Measurements from ENCODE around the gene TBC1D19.
"Not testable (repeated sequence)": the region's sequence is repeated elsewhere in the genome, so short reads cannot be mapped to it uniquely, and the experiment has no call there.

TBC1D19 gene

DNA sequence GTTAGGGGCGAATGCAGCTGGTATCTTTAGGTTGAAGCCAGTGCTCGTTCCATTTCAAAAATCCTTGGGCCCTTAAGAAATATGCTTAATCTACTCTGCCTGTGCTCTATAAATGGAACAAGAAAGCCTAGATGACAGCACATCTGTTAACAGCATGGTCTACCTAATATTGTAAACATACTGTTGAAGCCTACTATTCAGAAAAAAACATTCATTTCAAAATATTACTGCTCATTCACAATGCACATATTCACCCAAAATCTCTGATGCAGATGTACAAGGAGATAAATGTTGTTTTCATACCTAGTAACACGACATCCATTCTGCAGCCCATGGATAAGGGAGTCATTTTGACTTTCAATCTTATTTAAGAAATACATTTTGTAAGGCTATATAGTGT, 106.6 kb downstream of the TBC1D19 start:
- no peak for DNase-seq

DNA sequence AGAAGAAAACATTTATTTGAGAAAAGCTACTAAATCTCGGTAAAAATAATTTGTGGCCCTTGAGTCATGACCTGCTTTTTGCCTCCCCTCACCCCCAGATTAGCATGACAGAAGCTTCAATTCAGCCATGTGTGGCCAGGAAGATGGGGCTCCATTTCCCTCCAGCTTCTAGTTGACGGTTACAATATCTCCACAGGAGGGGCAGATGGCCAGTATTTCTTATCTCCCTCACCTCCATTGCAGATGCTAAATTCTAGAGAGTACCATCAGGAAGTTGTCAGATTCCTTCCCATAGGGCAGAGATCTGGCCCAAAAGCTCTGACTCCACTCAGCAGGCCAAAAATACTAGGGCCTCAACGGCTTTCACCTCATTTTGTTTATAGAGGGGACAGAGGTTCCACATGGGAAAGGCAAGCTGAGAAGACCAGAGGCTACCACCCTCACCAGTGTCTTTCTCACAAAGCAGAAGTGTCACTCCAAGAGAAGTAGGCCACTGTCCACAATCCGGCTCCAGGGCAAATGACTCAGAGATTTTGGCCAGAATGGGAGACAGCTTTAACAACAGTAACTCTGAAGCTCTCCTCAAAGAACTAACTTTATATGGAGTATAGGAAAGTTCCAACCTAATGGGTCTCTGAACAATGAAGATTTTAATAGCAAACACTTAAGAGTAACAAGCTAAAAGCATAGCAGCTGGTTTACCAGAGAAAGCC, 108.3 kb downstream of the TBC1D19 start:
- no peak for DNase-seq

DNA sequence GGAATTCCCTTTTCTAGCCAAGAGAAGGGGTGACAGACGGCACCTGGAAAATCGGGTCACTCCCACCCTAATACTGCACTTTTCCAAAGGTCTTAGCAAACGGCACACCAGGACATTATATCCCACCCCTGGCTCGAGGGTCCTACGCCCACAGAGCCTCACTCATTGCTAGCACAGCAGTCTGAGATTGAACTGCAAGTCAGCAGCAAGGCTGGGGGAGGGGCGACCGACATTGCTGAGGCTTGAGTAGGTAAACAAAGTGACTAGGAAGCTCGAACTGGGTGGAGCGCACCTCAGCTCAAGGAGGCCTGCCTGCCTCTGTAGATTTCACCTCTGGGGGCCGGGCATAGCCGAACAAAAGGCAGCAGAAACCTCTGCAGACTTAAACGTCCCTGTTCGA, 110.2 kb downstream of the TBC1D19 start:
- DNase-seq: not testable (repeated sequence)

DNA sequence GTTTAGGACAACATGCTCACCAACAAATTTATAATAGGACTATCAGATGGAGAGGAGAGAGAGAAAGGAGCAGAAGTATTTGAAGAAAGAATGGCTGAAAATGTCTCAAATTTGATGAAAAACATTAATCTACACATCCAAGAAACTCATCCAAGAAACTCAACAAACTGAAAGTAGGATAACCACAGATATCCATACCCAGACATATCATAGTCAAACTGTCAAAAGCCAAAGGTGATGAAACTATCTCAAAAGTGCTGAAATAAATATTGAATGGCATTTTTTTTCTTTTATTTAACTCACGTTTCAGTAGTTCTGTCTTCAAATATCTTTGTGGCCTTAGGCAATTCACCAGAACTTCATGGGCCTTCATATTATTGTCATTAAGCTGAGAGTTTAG, 116.2 kb downstream of the TBC1D19 start:
- no peak for DNase-seq

DNA sequence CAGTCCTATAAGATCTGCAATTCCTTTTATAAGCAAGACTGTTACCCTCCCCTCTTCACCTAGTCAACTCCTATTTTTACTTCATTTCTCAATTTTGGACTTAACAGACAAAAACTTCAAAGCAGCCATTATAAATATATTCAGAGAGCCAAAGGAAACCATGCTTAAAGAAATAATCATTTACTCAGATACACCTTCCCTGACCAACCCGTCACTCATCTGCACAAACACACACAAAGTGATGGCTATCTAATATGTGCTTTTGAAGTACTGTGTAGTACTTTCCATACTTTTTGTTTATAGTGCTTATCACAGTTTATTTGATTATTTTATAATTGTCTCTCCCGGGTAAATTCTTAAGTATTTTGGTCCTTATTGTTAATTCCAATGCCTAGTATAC, 117.2 kb downstream of the TBC1D19 start:
- DNase-seq: no peak

DNA sequence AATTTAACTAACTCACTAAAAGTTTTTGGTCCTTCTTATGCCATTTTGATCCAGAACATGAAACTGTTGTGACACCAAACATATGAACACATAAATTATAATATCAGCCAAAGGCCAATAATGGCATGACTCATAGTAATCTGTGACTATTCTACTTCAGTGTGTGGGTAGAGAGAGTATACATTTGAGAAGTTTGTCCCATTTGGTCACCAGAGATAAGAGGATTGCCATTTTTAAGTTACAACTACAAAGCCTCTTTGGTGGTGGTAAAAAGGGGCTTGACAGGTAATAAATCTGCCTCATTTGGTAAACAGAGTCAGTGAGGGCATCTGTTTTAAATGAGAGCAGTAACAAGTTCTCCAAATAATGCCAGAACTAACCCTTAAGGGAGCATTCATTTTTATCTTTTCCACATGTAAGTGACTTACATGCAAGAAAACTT, 117.9 kb downstream of the TBC1D19 start:
- DNase-seq: no peak

DNA sequence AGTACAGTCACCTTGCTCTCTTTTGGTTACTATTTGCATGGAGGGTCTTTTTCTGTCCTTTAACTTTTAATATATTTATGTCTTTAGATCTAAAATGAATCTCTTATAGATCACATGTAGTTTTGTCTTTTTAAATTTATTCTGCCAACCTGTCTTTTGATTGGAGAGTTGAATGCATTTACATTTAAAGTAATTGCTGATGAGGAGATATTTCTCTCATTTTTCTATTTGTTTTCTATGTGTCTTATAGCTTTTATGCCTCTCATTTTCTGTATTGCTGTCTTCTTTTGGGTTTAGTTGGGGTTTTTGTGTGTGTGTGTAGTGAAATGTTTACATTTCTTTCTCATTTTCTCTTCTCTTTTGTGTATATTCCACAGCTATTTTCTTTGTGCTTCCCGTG, 123.5 kb downstream of the TBC1D19 start:
- no peak for DNase-seq

DNA sequence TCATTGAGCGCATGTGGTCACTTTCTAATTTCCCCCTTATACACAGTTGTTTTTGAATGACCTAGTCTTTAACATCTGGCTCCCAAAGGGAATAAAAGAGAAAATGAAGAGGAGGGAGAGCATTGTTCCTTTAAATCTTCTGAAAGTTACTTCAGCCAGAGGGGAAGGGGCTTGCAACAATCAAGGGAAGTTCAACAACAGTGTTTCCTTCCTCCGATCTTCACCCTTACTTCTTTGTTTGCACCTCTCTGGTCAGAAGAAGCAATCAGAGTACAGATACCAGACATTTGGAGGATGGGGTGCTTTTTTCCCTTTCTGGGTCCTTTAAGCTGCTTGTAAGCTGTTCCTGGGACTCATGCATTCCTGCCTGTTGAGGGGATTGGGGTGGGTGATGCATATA, 125.4 kb downstream of the TBC1D19 start:
- no peak for DNase-seq

DNA sequence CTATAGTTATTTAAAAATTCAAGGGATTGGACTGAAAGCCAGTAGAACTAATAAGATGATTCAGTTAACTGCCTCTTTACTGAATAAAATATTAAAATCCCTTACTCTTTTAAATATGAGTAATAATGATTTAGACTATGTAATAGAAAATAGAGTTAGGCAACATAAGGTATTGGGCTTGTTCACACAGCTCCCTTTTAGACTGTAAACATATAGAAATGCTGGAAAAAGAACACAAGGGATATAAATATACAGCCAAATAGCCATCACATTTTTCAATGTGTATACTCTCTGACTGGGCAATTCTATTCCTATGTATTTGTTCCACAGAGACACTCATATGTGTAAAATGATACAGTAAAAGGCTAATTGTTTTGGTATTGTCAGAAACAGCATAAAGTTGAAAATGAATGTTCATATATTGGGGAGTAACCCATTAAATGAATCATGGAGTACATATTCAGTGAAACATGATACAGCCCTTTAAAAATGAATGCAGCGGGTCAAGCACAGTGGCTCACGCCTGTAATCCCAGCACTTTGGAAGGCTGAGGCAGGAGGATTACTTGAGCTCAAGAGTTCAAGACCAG, 129.8 kb downstream of the TBC1D19 start:
- DNase-seq: no peak

DNA sequence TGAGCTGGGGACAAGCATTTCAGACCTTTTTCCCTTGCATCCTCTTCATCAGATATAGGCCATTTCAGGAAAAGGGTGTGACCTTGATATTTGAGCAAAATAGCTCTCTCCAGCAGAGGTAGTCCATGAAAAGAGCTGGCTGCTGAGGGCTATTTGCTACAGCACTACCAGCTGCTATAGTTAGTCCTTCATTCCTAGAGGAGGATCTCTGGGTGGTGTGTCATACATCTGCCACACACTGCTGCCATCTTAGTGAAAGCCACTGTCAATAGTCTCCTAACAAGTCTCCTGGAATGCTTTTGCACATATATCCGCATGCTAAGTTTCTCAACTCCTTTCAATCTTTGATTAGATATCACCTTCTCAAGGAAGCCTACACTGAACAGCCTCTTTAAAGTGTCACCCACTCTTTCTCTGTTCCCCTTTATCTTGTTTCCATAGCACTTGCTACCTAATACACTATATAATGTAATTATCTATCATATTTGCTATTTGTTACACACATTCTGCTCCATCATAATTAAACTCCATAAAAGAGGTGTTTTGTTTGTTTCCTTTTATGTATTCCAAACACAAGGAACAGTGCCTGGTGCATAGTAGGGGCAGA, 131.9 kb downstream of the TBC1D19 start:
- no peak for DNase-seq

DNA sequence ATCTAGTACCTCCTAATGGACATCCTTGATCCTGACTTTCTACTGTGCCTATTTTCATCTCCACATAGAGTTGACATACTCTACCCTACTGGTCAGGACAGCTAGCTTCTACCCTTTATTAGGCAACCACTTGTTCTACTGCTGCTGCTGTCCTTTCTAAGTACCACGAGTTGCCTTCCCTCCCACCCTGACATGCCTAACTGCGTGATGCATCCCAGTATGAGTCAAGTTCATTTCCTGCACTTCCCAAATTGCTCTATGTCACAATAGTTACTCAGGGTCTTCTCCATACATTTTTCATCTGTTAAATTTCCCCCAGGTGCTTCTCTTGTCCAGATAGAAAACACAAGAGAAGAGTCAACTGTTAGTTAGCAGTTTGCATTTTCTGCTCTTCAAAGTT, 133.4 kb downstream of the TBC1D19 start:
- no peak for DNase-seq

DNA sequence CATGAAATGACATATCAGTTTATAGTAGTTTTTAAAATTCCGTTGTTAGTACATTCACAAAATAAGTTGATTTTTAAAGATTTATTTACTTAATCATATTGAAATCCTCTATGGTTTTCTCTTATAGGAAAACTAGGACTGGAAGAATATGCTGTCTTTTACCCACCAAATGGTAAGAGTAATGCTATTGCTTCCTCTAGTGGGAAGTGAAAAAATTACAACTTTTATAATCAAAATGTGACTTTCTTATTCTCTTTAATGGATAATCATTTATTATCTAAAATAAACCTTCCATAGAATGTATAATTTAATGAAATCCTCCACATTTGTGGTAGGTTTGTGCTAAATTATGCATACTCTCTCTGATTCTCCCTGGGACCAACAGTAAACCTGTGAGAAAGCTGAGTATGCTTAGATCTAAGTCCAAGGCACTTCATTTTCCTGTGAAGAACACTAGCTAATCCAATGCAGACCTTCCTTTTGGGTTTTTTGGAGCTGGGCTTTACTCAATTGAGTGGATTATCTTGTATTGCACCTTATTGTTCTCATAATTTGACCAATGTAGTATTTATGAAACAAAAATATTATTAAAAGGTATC, 136.2 kb downstream of the TBC1D19 start:
- DNase-seq: no peak

DNA sequence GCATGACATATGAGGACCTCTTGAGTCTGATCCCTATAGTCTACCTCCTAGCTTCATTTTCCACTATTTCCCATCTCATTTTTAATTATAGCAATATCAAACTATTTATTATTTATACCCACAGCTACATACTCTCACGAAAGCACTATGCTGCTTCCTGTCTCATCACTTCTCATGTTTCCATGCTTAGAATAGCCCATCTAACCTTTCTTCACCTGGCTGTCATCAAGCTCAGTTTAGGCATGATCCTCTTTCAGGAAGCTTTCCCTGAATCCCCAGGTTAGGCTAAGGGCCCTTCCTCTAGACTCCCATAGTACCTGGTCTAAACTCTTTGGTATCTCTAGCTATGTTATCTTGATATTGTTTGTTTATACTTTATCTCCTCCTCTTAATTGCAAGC, 137.8 kb downstream of the TBC1D19 start:
- no peak for DNase-seq

DNA sequence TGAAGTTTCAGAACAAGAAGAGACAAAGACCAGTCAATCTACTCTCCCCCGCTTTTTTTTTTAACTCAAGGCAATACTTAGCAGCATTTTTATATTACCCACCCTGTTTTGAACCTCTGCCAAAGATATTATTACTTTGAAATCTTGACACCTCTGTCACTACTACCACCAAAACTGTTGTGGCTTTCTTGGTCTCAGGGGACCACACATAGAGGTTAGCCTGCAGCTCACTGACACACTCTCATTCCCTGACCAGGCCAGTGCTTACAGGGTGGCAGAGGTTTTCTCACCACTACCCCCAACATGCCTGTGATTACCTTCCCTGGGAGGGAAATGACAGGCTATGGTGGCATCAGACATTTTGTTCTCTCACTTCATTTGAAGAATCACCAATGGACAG, 139.3 kb downstream of the TBC1D19 start:
- DNase-seq: no peak

DNA sequence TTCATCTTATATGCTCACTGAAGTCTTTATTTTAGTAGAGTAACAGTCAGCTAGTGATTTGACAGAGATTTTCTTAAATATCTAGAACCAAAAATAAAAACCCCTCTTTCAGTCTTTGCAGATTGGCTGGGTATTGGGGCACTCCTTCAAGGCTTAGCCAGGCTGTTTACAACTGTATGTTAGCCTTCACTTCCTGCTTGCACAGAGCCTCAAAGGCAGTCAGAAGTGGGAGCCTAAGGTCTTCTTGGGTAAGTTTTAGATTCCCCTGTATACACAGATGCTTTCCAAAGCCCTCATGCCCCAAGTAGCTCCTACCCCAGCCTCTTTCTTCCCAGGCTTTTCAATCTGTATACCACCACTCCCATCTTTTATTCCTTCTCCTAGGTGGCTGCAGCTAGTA, 140.7 kb downstream of the TBC1D19 start:
- DNase-seq: no peak

DNA sequence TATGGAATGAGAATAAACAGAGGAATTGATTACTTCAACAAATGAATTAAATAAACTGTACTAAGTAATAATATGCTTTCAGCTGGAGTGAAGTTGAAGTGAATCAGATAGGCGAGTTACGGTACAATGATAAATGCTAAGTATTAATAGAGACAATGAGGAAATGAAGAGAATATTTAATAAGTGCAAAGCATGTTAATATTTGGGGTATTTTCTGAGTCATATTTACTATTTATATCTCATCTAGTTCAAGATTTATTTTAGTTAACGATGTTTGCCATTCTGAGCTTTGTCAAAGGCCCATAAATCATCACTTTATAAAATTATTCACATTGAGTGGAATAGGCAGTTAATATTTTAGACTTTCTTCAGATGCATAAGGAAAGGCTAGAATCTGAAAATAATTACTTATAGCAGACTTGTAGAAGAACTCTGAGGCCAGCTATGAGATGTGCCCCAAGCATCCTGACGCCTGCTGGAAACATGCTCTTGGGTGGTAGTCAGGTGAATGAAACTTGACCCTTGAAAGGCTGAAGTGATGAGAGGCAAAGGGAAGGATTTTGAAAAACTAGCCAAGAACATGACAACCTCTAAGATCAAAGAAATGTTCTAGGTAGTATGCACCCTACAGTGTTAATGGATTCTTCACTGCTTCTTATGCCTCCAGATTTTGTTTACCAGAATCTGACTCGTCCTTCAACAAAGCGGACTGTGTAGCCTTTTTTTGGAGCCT, 142.9 kb downstream of the TBC1D19 start:
- no peak for DNase-seq

DNA sequence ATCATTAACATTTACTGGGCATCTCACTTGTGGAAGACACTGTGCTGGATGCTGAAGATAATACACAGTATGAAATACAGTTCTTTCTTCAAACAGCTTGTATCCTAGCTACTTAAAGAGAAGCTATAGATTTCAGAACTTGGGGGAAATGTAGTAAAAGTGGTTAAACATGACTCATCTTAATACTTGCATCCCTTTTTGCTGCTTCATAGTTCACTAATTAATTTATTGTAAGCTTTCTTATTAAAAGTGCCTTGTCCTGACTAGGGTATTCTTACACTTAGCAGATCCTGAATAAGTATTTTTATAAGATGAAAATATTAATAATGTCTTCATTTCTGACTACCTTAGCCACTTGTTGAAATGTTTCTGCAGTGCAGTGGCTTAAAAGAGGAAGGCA, 144.0 kb downstream of the TBC1D19 start:
- no peak for DNase-seq

DNA sequence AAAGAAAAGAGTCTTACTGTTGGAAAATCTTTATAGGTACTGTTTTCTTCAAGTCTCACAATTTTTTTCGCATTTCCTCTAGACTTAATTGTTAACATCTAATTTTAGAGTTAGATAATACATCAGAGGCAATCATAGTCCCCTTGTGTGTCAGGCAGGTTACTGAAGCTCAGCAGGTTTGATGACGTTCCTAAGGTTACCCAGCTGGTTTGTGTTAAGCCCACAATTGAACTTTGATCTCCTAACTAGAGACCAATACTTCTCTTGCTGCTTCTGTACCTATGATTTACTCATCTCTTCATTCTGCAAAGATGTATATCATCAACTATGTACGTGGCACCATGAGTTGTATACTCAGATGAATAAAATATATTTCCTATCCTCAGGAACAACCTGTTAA, 145.1 kb downstream of the TBC1D19 start:
- no peak for DNase-seq

DNA sequence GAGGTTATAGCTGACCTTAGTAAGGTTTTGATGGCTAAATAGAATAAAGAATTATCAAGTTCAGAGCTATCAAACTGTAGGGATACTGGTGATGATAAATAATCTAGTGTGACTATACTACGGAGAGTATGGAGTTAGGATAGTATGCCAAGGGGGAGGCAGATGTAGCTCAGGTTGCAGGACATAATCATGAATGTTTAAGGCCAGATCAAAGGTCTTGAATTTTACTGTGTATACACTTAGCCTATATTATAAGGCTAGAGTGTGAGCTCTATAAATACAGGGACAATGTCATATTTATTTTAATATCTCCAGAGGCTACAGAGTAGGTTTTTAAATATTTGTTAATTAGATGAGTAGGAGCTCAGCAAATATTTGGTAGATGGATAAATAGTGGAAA, 145.7 kb downstream of the TBC1D19 start:
- no peak for DNase-seq

DNA sequence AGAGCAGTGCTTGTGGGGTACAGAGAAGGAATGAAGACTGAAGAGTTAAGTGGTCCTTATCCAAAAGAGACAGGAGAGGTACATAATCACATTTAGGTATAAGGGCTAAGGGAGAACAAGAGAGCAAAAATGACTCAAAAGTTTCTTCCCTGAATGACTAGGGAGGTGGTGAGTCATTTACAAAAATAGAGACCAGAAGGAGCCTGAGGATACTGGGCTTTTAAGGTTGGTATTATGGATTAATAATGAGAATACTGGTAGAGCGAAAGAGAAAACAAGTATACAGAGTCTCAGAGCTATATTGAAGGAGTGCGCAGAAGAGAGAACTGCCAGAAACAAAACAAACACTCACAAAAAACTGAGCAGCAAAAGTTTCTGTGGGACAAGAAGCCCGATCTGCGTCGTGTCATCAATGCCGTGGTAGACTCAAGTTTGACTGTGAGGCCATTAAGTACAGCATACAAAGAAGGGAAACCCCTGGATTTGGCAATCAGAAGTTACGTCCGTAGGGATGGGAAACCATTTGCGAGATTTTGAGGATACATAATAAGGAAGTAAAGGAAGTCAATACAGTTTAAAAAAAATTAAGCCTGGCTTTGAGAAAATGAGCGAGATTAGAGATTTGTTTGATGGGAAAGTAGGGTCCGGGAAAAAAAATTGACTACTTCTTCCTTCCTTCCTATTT, 147.6 kb downstream of the TBC1D19 start:
- no peak for DNase-seq

DNA sequence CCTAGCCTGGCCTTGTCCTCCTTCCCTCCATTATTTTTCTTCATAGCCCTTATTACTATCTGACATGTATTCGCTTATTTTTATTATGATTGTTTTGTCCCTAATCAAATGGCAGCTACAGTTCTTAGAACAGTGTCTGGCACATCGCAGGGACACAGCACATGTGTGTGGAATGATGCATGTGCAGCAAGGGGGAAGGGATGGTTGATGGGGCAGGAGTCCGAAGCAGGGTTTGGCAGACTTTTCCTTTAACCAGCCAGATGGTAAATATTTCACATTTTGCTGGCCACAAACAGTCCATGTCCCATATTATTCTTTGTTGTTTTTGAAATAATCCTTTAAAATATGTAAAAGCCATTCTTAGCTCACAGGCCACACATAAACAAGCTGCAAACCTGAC, 148.5 kb downstream of the TBC1D19 start:
- no peak for DNase-seq

DNA sequence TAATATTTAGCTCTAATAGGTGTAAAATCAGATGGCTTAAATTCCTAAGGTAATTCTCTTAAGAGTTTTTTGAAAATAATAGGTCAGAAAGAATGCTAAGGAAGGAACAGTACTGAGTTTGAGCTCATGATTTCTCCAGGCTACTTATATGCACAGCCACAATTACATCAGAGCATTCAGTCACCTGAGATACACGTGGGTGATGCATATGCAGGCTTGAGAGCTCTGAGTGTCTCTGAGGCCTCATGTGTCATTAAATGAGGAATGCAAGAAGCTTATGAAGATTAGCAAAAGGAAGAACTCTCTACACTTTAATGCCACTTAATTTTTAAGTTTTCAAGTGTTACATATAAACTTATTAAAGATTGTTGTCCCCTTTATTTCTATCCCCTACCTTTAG, 152.7 kb downstream of the TBC1D19 start:
- no peak for DNase-seq

DNA sequence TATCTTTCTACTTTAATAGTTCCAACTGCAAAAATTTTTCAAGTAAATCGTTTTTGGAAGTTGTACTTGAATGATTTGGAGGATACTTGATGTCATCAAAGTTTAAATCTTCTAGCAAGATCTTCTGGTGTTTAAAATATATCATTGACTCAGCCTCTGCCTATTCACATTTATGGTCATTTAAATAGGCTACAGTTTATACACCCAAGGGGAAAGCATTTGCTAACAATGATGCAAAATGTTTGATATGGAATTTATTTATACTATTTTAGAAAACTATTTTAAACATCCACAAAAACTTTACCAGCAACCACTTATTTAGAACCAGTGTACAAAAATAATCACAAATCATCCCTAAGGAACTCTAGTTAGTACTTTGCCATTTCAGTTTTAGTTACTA, 153.5 kb downstream of the TBC1D19 start:
- no peak for DNase-seq
